Activated CD4-positive, alpha-beta T cell treated with anti-CD3 and anti-CD28 coated beads, Interleukin-2, amount 50 U/mL, for 16 hours (primary cell): ENCODE measurements around the gene BMPR1A.
"Not testable (repeated sequence)": the region's sequence is repeated elsewhere in the genome, so short reads cannot be mapped to it uniquely, and the experiment has no call there.

ENCODE experiments used
- DNase-seq: peaks from one replicate; pipeline ENCODE4 v3.0.0-alpha.2; 2020

The BMPR1A gene

GRCh38 chr10:86972613-86973380 lies 216.4 kb downstream of the BMPR1A start:
- no peak for DNase-seq

DNA sequence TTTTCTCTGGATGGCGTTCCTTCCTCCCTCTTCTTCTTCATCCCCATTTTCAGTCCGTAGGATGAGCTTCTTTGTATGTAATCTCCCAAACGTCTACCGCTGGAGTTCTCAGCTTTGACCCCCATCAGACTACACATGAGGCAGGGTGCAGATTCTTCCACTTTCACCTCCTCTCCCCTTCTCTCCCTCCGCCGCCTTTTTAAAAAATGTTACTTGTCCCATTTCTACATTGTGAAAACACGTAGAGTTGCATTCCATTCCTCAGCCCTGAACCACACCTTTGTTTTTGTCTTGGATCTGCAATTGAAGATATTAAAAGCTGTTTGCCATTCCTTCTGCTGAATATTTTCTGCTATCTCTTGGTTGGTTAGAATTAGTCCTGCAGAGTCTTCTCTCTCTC lies 218.1 kb downstream of the BMPR1A start:
- DNase-seq = no peak

- DNase-seq = no peak
Observed at GRCh38 chr10:86976362-86977056, 220.1 kb downstream of the BMPR1A start.

DNA sequence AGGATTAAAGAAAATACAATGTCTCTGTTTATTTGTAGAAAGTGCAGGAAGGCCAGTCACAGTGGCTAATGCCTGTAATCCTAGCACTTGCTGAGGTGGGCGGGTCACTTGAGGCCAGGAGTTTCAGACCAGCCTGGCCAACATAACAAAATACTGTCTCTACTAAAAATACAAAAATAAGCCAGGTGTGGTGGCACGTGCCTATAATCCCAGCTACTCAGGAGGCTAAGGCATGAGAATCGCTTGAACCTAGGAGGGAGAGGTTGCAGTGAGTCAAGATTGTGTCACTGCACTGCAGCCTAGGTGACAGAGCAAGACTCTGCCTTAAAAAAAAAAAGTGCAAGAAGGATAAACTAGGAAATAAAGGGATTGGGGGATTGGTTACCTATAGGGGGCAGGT lies 222.0 kb downstream of the BMPR1A start:
- DNase-seq = not testable (repeated sequence)

- no peak for DNase-seq
Observed at GRCh38 chr10:86979296-86979818, 222.9 kb downstream of the BMPR1A start.

GRCh38 chr10:86979977-86980448 lies 223.6 kb downstream of the BMPR1A start:
- no peak for DNase-seq

GRCh38 chr10:86981020-86981419 lies 224.6 kb downstream of the BMPR1A start:
- DNase-seq = not testable (repeated sequence)

GRCh38 chr10:86981716-86982115 lies 225.3 kb downstream of the BMPR1A start:
- no peak for DNase-seq
